SK-N-SH (cell line): ENCODE data around the gene SPATA21. TPM values are rescaled to one million over a fixed set of nuclear protein-coding genes. Genes with fewer than 3 reads are reported as not detected.

Experiments used
- CTCF ChIA-PET: fragments of 300-600, 350-600 bp; formaldehyde crosslinking; extraction: SDS; loops from one replicate; lab custom pipeline; 2021; lab: Yijun Ruan, JAX
- POLR2A ChIA-PET: fragments of 350-600 bp; sonication (Branson Sonifier 250); formaldehyde crosslinking; extraction: SDS; loops from one replicate; lab custom pipeline; 2020; ENCODE audit warnings: antibody characterized with exemption, inconsistent platforms; lab: Yijun Ruan, JAX
- DNase-seq: peaks from one replicate; pipeline ENCODE4 v3.0.0; 2012
- H2AFZ ChIP-seq: fragments of 200-600 bp; sonication (generic); 2 replicates; pipeline ENCODE4 v1.8.1; 2016; ENCODE audit warnings: antibody characterized with exemption, mild to moderate bottlenecking, low read depth
- H3F3A ChIP-seq: fragments of 200-600 bp; sonication (generic); replicated peaks from 2 replicates; pipeline ENCODE3; 2016; ENCODE audit warnings: antibody characterized with exemption, mild to moderate bottlenecking; ENCODE audit not compliant: insufficient read depth
- H3K27ac ChIP-seq, 2 experiments: fragments of 200-500 bp in 1 of 2; fragments of 200-600 bp in 1 of 2; sonication (Bioruptor generic) in 1 of 2; sonication (generic), shearing (Covaris generic) in 1 of 2; 2 replicates each; pipeline versions ENCODE4 v1.5.1 to v1.6.1; 2014 to 2016; ENCODE audit warnings: low read depth in 2 of 2, inconsistent platforms in 1 of 2, low read length in 1 of 2, mild to moderate bottlenecking in 1 of 2, mixed read lengths in 1 of 2
- H3K27me3 ChIP-seq: fragments of 200-600 bp; sonication (generic), shearing (Covaris generic); 2 replicates; pipeline ENCODE4 v1.6.1; 2016; ENCODE audit warnings: mixed run types; ENCODE audit not compliant: insufficient read depth
- H3K36me3 ChIP-seq, 2 experiments: fragments of 200-500 bp in 1 of 2; fragments of 200-600 bp in 1 of 2; sonication (Bioruptor generic) in 1 of 2; sonication (generic) in 1 of 2; replicated peaks in 1 of 2; 2 replicates each; pipeline versions ENCODE3 to v1.5.1; 2014 to 2016; ENCODE audit warnings: low read length in 1 of 2, mild to moderate bottlenecking in 1 of 2; ENCODE audit not compliant: insufficient read depth in 2 of 2, control insufficient read depth in 1 of 2
- H3K4me1 ChIP-seq, 2 experiments: fragments of 200-500 bp in 1 of 2; fragments of 200-600 bp in 1 of 2; sonication (Bioruptor generic) in 1 of 2; sonication (generic), shearing (Covaris generic) in 1 of 2; 2 replicates each; pipeline versions ENCODE4 v1.5.1 to v1.6.1; 2014 to 2016; ENCODE audit warnings: low read depth in 1 of 2, low read length in 1 of 2, mixed run types in 1 of 2; ENCODE audit not compliant: insufficient read depth in 2 of 2, control insufficient read depth in 1 of 2
- H3K4me2 ChIP-seq: fragments of 200-600 bp; sonication (generic), shearing (Covaris generic); 2 replicates; pipeline ENCODE4 v1.6.1; 2017; ENCODE audit warnings: mixed run types
- H3K4me3 ChIP-seq, 2 experiments: fragments of 200-500 bp in 1 of 2; fragments of 200-600 bp in 1 of 2; sonication (Bioruptor generic) in 1 of 2; sonication (generic), shearing (Covaris generic) in 1 of 2; 2 replicates each; pipeline versions ENCODE4 v1.5.1 to v1.8.1; 2014 to 2016; ENCODE audit warnings: low read depth in 2 of 2, inconsistent platforms in 1 of 2, low read length in 1 of 2, mild to moderate bottlenecking in 1 of 2, mixed read lengths in 1 of 2, moderate library complexity in 1 of 2
- H3K79me2 ChIP-seq: fragments of 200-600 bp; sonication (generic); 2 replicates; pipeline ENCODE4 v1.8.1; 2017; ENCODE audit warnings: mild to moderate bottlenecking; ENCODE audit not compliant: insufficient read depth
- H3K9ac ChIP-seq: fragments of 200-600 bp; sonication (generic); 2 replicates; pipeline ENCODE4 v1.6.1; 2017; ENCODE audit warnings: mixed run types
- H3K9me2 ChIP-seq: fragments of 200-600 bp; sonication (generic); 2 replicates; pipeline ENCODE4 v1.6.1; 2017; ENCODE audit warnings: mixed run types
- H3K9me3 ChIP-seq: fragments of 200-600 bp; sonication (generic); 2 replicates; pipeline ENCODE4 v1.6.1; 2017; ENCODE audit warnings: mixed run types, mild to moderate bottlenecking, moderate library complexity
- H4K20me1 ChIP-seq: fragments of 200-600 bp; sonication (generic); 2 replicates; pipeline ENCODE4 v1.6.1; 2017; ENCODE audit warnings: mild to moderate bottlenecking, mixed run types; ENCODE audit not compliant: insufficient read depth
- ELF1 ChIP-seq: IDR thresholded peaks from 2 replicates; pipeline ENCODE4 v1.4.0; 2012
- EZH2phosphoT487 ChIP-seq: fragments of 200-600 bp; sonication (generic); IDR thresholded peaks from 2 replicates; pipeline ENCODE4 v1.6.1; 2017; ENCODE audit warnings: low read depth, mixed run types, mild to moderate bottlenecking, antibody characterized with exemption, moderate library complexity, borderline replicate concordance
- GABPA ChIP-seq: IDR thresholded peaks from 2 replicates; pipeline ENCODE4 v1.4.0; 2012; ENCODE audit warnings: low read depth, mild to moderate bottlenecking
- MXI1 ChIP-seq: IDR thresholded peaks from 2 replicates; pipeline ENCODE4 v1.6.1; 2012; ENCODE audit warnings: mild to moderate bottlenecking, low read depth, low read length, improper control_type of control experiment
- POLR2AphosphoS5 ChIP-seq: IDR thresholded peaks from 2 replicates; pipeline ENCODE4 v1.6.1; 2012; ENCODE audit warnings: low read depth, low read length
- RXRA ChIP-seq: IDR thresholded peaks from 2 replicates; pipeline ENCODE4 v1.4.0; 2012; ENCODE audit warnings: low read depth, mild to moderate bottlenecking, borderline replicate concordance
- SIN3A ChIP-seq: IDR thresholded peaks from 2 replicates; pipeline ENCODE4 v1.6.1; 2012; ENCODE audit warnings: low read depth, mild to moderate bottlenecking, low read length, moderate library complexity, borderline replicate concordance
- TCF12 ChIP-seq: IDR thresholded peaks from 2 replicates; pipeline ENCODE4 v1.4.0; 2012
- YY1 ChIP-seq: IDR thresholded peaks from 2 replicates; pipeline ENCODE4 v1.4.0; 2012; ENCODE audit warnings: low read depth, mild to moderate bottlenecking
- WGBS: methylation state at CpG from one replicate; pipeline ENCODE4 v1.1.6; 2017; ENCODE audit warnings: low lambda C conversion rate; 5-methylcytosine and 5-hydroxymethylcytosine counted together
- polyA plus RNA-seq, 3 experiments: library from polyadenylated mRNA; depleted of rRNA; stranded (reverse); fragments of >200 nt; gene quantifications; 2 replicates each; pipeline ENCODE4 v1.2.3, GENCODE V29; 2012
- TF ChIP-seq, protein P1 (sequence below): IDR thresholded peaks from 2 replicates; pipeline ENCODE4 v1.6.1; 2012; ENCODE audit warnings: mild to moderate bottlenecking, low read depth, low read length, moderate library complexity
- TF ChIP-seq, protein P2 (sequence below): IDR thresholded peaks from 2 replicates; pipeline ENCODE4 v1.4.0; 2012; ENCODE audit warnings: low read depth

SPATA21 gene
- polyA plus RNA-seq, 1 of the 3 experiments (the other 2 are of a cell fraction): 0.10 TPM

DNA sequence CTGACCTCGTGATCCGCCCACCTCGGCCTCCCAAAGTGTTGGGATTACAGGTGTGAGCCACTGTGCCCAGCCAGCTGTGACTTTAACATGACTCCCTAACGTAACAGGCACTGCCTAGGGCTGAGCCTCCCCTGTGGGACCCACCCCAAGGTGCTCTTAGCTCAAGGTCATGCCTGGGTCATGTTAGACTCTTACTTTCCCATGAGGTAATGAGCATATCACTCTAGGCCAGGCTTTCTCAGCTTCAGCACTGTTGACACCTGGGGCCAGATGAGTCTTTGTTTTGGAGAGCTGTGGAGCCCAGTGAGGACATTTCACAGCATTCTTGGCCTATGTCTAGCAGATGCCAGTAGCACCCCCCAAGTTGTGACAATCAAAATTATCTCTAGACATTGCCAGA, 7.8 kb upstream of the SPATA21 start:
- peaks cover 38 to 55% of the 10 kb centered on the region in 2 experiments for H3K36me3 ChIP-seq

DNA sequence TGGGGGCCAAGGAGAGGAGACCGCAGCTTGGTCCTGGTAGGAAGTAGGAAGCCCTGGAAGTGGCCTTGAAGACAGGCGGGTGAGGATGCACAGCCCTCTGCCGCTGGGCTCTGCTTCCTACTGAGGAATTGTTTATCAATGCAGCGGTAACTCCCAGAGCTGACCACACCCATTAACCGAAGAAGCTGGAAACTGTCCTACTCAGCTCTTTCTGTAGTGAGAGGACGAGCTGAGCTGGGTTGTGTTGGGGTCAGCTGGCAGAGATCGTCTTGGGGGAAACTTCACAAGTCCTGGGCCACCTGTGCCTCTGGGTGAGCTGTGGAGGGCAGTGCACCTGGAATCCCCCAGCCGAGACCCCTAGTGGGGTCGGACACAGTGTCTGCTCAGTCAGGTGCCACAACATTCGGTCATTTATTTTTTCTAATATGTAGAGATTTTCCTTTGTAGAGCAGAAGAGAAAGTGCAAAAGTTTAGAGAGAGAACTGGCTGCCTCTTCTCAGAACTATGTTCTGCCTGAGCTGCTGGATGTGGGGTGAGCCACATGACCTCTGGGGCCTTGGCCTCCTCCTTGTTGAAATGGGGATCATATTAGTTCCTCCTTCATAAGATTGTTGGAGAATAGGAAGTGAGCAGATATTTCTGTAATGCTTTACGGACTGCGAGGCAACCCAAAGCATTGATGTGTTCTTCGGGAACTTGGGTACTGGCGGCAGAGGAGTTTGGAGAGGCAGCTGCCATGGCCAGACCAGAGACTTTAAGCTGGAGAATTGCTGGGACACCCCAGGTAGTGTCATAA, 6.9 kb upstream of the SPATA21 start:
- Histone ChIP-seq H3K27ac (no peak overlapping the region), H3K27me3 (no peaks in the 10 kb centered on the region), H3K9me2 (no peaks in the 10 kb centered on the region), H3K4me3 (no peak overlapping the region), H3K36me3 (peaks cover 34 to 46% of the 10 kb centered on the region in 2 experiments), H3F3A (peaks cover 3% of the 10 kb centered on the region), H3K79me2 (peaks cover 75% of the 10 kb centered on the region), H3K9me3 (no peaks in the 10 kb centered on the region), H3K4me2 (no peak overlapping the region), H3K9ac (no peak overlapping the region), H3K4me1 (peaks cover 3 to 6% of the 10 kb centered on the region in 2 experiments; a peak in 1 of 4 replicates), H2AFZ (no peak overlapping the region), H4K20me1 (peaks cover 9% of the 10 kb centered on the region; the same call in 1 of the 2 replicates)
- WGBS: 93% methylated on average over 14 of the region's 14 CpGs
- TF ChIP-seq GABPA (no peak), EZH2phosphoT487 (no peak), SIN3A (no peak), YY1 (no peak), MXI1 (no peak), TCF12 (no peak)
- TF ChIP-seq, protein P1, sequence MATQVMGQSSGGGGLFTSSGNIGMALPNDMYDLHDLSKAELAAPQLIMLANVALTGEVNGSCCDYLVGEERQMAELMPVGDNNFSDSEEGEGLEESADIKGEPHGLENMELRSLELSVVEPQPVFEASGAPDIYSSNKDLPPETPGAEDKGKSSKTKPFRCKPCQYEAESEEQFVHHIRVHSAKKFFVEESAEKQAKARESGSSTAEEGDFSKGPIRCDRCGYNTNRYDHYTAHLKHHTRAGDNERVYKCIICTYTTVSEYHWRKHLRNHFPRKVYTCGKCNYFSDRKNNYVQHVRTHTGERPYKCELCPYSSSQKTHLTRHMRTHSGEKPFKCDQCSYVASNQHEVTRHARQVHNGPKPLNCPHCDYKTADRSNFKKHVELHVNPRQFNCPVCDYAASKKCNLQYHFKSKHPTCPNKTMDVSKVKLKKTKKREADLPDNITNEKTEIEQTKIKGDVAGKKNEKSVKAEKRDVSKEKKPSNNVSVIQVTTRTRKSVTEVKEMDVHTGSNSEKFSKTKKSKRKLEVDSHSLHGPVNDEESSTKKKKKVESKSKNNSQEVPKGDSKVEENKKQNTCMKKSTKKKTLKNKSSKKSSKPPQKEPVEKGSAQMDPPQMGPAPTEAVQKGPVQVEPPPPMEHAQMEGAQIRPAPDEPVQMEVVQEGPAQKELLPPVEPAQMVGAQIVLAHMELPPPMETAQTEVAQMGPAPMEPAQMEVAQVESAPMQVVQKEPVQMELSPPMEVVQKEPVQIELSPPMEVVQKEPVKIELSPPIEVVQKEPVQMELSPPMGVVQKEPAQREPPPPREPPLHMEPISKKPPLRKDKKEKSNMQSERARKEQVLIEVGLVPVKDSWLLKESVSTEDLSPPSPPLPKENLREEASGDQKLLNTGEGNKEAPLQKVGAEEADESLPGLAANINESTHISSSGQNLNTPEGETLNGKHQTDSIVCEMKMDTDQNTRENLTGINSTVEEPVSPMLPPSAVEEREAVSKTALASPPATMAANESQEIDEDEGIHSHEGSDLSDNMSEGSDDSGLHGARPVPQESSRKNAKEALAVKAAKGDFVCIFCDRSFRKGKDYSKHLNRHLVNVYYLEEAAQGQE: no peak
- TF ChIP-seq, protein P2, sequence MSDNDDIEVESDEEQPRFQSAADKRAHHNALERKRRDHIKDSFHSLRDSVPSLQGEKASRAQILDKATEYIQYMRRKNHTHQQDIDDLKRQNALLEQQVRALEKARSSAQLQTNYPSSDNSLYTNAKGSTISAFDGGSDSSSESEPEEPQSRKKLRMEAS: no peak
- ChIA-PET POLR2A (no interaction called here), CTCF (no interaction called here)
- DNase-seq: no peak

More for the DNA sequence above, 7.8 kb upstream of the SPATA21 start:
- CTCF ChIA-PET: no interaction called here
- no peaks in the 10 kb centered on the region for H3K9me3 ChIP-seq
- H3K9me2 ChIP-seq: no peaks in the 10 kb centered on the region
- no peak overlapping the region for H2AFZ ChIP-seq
- POLR2A ChIA-PET: no interaction called here
- H3K27me3 ChIP-seq: no peaks in the 10 kb centered on the region
- no peak overlapping the region for H3K4me2 ChIP-seq
- no peak for DNase-seq
- peaks cover 9% of the 10 kb centered on the region; the same call in 1 of the 2 replicates for H4K20me1 ChIP-seq
- peaks cover 2 to 5% of the 10 kb centered on the region in 2 experiments; a peak in 1 of 4 replicates for H3K4me1 ChIP-seq
- H3K79me2 ChIP-seq: peaks cover 79% of the 10 kb centered on the region
- H3K27ac ChIP-seq: no peak overlapping the region
- TF ChIP-seq POLR2AphosphoS5 (no peak), YY1 (no peak), RXRA (no peak), ELF1 (no peak), EZH2phosphoT487 (no peak)
- WGBS: 96% methylated on average over 3 of the region's 4 CpGs
- no peak overlapping the region for H3K9ac ChIP-seq
- H3K4me3 ChIP-seq: no peak overlapping the region
- H3F3A ChIP-seq: peaks cover 1% of the 10 kb centered on the region
